NCI-H2196 treated with DMSO at 0.1 percent for 48 hours (cell line): ENCODE measurements around the gene ZFC3H1.

Experiments used
- DNase-seq: peaks from one replicate; lab custom pipeline; 2025; ENCODE audit not compliant: unreplicated experiment; lab: John Stamatoyannopoulos, UW

Gene ZFC3H1

DNA sequence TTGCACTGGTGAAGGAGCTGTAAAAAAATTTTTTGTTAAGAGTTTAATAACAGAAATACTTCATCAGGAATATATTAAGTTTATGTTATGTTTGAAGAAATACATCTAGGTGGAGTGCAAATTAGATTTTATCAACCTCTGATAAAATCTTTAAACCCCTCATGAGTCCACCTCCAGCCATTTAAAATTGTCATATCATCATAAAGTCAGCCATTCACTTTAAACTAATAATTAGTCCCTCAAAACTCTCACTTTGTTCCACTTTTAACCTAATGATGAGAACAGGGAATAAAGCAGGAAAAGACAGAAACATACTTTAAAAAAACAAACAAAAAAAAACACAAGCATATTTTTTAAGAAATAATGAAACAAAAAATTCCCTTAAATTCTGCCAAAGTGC is 25.1 kb downstream of the ZFC3H1 start:
- no peak for DNase-seq

DNA sequence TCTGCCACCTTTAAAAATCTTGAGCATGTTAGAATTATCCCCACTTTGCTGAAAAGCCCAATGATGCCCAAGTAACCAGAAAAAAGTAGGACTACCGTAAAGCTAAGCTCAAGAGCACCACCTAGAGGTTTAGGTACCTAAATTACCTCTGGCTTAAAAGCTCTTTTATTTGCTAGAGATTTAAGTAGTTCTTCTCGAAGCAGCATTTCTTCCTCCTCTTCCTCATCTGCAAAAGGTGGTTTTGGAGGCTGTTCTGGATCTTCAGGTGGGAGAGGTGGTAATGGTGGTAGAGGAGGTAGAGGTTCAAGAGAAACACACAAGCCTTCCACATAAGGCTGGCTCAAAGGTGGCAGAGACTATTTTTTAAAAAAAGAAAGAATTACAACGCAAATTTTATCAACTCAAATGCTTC is 26.9 kb downstream of the ZFC3H1 start:
- DNase-seq = peak; percentile 47

DNA sequence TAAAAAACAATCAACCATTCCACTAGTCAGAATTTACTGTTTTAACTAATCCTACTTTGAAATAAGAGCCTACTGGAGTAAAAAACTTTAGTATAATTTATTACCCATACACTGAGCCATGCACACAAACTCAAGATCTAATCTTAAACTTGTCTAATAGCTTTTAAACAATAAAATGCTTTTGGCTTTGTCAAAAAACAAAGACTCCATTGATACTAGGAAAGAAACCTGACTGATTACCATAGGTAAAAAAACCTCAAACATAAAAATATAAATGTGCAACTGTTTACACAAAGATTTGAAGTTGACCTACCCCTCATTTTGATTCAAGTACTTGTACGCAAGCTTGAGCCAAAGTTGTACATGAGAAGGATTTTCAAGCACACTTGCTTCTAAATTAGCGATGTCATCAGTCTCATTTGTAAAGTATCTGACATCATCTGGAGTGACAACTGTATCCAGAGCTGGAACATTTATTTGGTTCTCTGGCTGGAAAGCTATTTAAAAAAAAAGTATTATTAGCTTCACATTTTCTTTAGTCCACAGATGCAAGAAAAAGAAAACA is 36.1 kb downstream of the ZFC3H1 start:
- no peak for DNase-seq

DNA sequence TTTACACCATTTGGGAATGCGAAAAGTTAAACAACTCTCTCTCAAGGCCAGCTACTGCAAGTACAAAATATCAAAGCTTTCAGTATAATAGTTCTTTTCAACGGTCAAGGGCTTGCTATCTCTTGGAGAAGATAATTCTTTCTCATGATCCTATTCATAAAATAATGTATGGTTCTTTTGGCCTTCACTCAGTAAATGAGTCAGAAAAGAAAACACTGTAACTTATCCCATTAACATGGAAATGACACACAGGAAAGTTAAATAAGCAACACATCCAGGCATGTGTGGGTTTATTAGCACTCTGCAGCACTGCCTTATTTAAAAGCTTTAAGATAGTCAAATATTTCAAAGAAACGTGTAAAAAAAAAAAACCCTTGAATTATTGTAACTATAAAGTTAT is 36.9 kb downstream of the ZFC3H1 start:
- no peak for DNase-seq

DNA sequence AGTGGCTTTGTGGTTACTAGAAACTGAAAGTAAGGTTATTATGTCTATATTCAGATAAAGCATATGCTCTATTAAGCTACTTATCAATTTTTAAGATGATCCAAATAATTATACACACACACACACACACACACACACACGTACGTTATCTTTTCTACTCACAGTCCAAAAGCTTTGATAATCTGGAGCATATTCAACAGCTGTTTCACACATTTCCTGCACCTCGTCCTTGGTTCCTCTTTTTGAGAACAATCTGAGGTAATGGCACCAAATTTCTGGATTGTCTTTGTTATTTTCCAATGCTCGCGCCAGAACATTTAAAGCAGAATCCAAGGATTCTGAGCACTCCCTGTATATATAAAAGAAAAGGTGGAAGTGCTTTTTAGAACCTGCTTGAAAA is 37.5 kb downstream of the ZFC3H1 start:
- DNase-seq = no peak

DNA sequence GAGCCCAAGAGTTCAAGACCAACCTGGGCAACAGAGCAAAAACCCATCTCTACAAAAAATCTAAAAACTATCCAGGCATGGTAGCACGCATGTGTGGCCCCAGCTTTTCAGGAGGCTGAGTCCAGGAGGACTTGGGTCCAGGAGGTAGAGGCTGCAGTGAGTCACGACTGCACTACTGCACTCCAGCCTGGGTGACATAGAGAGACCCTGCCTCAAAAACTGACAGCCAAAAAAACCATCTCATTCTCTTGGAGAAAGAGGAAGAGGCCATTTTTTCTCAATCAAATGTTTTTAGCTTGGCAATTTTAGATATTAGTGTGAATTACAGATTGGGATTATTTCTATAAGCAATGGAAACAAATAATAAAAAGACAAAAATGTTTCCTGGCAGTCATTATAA is 38.2 kb downstream of the ZFC3H1 start:
- no peak for DNase-seq

DNA sequence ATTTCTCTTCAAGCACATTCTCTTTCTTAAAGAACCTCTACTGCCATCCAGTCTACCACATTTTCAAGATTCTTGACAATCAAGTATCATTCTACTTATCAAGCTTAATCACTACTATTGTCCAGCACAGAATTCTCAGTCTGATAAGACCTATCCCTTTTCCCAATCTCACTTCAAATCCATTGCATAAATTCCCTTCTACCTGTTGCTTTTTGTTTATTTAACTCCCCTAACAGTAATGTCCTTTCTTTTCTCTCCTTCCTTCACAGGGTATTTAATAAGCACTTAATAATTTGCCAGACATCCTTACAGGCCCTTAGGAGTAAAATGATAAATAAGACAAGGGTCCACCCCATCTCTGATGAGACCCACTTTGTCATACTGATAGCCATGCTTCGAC is 41.7 kb downstream of the ZFC3H1 start:
- DNase-seq = no peak

DNA sequence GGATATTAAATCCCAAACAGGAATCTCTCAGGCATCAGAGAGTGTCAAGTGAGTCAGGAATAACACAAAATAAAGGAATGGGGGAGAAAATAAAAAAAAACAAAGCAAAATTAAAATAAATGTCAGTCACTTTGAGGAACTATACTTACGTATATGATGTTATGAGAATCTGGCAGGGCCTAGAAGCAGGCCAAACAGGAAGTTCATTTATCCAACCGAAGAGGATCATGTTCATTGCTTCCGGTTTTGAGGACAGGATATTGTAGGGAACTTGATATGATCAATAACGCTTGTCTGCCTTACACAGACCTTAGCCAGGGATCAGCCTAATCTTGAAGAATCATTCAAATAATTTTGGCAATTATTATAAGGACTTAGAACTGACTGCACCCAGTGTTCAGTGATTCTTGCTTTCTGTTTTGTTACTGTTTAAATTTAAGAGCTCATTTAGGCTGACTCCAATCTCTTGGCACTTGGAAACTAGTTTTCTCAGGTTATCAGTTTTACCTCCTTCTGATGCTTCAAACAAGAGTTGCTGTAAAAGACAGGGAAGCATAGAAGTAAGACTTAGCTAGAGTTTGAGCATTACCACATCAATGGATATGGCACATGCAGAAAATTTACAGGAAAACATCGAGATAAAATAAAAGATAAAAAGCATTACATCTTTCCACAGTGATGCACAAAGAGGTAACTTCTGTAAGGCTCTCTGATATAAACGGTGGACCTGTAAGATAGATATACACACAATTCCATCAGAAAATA is 53.4 kb downstream of the ZFC3H1 start:
- no peak for DNase-seq

DNA sequence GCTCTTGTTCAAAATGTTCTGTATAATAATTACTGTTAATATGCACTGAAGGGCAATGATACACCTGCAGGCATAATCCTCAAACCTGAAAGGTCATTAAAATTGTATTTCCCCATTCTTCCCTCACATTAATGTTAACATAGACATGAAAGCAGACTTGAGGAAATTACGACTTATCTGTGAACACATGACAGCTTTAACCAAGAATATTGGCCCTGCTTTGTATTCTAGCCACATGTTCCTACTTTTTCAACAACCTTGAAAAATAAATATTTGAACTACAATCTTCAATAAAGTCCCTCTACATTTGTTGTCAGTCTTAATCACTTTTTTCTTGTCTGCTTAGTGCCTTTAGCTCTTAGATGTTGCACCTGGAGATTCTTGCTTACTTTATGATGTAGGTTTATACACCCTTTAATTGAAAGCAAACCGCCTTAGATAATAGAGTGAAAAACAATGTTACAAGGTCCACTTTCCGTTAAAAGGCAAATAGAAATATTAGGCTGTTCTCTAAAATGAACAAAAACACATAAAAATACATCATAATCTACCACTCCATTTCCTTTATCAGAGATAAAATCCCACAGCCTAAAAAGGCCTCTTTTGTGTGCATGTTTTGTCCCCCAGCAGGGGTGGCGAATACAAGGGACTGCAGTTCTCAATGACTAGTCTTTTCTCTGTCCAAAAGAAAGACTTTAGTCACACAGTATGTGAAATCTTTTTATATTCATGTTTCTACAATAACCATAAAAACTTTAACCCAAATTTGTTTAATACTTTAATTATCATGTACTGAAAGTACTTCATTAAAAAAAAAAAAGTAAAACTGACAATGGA is 55.9 kb downstream of the ZFC3H1 start:
- DNase-seq = no peak

DNA sequence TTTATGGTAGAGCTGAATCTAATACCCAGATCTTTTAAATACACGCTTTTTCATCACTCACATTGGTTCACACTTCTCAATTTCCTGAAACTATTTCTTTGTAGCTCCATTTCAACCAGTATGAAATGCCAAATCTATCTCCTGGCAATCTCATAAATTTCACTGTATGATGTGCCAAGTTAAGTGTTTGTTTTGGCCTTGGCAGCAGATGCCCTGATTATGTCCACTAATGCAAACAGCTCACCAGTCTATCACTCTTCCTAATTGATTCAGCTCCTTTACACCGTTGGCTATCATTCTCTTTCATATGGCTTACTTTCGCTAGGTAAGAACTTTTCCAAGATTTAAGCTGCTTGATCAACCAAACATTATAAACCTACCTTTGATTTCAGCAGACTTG is 58.6 kb downstream of the ZFC3H1 start:
- DNase-seq = peak; percentile 24

DNA sequence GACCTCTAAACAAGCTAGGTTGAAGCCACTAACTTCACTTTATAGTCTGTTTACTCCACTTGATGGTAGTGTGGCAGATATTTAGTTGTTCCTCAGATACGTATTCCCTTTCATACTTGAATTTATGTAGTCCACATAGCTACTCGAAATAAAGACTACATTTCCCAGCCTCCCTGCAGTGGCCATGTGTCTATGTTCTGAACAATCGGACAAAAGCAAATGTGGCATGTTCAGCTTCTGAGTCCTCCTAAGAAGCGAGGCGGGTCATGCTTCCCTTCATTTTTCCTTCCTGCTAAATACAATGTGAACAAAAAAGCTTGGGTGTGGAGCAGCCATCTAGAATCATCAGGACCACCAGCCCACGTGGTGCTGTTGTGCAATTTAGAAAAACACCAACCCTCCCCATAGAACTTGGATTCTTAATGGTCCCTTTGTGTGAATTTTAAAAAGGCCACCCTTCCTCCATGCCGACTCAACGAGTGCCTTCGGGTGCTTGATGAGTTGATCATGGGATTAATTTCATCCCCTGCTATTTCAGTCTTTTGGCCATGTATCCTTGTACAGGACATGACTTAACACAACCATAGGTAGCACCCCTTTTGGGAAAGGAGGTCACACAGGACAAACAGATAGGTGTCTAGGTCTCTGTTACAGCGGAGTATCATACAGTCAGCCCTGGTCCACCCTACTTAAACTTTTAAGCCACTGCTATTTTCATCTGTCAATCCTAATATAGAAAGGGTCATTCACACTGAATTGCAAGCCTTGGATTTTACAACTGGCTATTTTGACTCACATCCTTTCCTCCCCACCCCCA is 60.7 kb downstream of the ZFC3H1 start:
- no peak for DNase-seq

DNA sequence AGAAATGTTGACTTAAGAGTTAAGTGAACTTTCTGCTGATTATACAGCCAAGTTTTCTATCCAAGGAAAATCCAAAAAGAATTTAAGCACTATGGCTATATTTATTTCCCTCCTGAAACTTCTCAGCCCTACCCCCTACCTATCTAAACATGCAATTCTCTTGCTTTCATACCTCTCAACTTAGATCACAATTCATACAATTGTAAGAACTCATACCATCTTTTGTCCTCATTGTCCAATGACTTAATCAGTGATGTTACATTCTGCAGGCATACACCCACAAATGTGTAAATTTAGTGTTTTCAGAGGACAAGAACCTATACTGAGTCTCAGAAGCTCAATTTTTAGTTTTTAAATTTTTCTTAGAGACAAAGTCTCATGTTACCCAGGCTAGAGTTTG is 62.1 kb downstream of the ZFC3H1 start:
- DNase-seq = no peak

DNA sequence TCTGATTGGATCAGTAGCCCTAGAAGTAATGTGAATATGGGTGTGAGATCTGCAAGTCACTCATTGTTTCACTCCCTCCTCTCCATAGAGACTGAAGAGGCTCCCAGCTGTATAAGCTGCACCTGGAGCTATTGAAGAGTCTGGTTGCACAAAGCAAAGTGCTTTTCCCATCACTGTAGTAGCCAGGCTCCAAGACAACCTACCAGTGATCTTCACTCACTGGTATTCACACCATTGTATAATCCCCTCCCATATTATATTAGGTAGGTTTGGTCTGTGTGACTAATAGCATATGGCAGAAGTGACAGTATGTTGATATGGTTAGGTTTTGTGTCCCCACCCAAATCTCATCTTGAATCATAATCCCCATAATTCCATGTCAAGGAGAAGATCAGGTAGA is 64.4 kb downstream of the ZFC3H1 start:
- no peak for DNase-seq

DNA sequence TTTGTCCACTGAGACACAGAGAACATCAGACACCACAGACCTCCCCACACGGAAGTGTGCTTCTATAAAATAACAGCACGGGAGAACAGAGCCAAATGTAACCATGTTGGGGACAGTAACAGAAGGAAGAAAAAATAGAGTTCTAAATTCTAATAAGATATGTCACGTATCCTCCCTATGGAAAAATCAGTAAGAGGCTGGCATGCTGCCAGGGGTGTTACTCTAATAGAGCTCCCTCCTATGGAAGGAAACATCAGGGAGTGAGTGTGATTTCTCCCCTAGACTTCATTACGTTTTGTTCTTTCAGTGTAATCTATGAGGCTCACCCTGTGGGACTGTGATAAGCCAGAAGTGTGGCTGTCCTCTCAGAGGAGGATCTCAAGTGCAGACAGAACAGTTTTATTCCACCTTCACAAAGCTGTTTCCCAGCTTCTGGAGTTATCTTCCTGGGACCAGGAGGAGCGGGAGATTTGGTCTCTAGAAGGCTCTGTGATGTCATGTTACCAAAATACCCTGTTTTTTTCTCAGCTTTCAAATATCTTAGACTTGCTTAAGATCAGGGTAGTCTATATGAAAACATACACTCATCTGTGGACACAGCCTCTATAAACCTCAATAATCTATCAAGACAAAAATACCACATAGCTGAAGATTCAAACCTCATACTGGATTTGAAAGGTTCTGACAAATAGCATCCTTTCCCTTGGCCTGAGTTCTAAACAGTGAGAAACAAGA is 69.3 kb downstream of the ZFC3H1 start:
- DNase-seq = no peak

DNA sequence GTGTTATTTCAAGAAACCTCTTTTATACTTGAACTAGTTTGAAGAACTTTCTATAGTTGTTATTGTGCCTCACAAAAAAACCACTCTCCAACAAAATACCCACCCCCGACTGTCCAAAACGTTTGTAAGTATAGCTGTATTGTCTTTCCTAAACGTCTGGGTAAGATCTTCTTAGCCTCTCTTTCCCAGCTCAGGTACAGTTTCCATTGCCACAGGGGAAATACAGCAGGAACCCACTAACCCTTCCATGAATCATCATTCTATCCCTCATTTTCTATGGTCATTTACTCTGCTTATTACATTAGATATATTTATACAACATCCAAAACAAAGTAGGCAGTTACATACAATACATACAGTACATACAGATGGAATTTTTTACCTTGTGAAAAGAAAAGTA is 70.8 kb downstream of the ZFC3H1 start:
- no peak for DNase-seq

DNA sequence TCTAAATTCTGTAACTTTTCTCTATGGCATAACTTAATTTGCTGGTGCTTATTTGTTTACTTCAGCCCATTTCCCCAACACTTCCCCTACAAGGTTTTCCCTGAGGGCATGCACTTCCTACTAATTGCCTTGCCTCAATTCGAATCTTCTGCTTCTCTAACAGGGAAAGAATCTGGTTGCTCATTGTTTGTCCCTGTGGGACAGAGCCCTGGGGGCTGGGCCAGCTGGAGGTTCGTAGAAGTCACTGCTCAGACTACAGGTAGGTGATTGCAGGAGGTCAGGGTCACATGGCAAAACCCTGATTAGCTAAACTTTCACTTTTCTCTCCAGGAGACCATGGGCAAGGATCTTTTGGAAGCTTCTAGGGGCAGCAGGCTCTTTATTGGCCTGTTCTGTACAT is 72.0 kb downstream of the ZFC3H1 start:
- DNase-seq = no peak

DNA sequence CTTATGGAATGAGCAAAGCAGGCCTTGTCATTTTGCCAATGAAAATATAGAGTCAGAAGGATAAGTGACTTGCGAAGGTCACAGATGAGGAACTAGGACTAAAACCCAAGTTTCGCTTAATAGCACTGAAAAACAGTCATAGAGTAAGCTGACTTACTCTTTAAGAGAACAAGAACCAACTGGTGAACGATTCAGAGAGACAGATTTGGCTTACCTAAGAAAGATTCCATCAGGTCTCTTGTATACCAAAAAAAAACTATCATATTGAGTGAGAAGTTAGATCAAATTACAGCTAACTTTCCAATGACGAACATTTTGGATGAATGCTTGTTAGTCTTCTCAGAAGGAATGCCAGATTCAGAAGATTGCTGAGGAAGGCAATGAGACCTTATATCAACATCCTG is 74.2 kb downstream of the ZFC3H1 start:
- no peak for DNase-seq

DNA sequence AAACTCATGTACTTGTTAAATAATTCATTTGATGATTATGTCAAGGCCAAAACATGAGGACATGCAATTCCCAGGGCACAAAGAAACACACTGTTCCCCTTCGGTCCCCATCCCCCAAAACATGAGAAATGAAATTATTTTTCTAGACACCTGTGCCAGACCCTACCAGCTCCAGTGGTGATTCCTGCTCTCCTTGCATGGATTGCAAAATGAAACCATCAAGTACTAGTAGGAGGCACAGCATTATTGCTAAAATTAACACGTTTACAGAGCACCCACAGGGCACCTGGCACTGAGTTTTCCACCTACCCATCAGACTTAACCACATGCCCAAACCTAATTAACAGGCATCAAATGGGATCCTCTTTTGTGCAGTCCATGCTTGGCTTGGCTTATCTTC is 76.6 kb downstream of the ZFC3H1 start:
- DNase-seq = no peak

DNA sequence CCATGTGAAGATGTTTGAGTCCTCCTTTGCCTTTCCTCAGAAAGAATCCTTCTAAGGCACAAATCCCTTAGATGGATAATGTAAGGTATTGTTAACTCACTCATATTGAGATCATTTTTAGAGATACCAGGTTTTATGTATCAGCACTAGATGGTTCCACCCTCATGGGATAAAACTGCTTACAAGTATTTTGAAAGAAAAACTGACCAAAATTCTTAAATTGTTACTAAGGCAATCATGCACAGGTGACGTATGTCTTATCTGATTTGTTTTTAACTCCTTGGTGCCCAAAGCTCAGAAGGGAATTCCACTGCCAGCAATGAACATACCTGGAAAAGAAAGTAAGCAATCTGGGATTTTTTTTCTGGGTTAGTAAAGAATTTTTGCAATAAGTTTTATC is 78.4 kb downstream of the ZFC3H1 start:
- no peak for DNase-seq

DNA sequence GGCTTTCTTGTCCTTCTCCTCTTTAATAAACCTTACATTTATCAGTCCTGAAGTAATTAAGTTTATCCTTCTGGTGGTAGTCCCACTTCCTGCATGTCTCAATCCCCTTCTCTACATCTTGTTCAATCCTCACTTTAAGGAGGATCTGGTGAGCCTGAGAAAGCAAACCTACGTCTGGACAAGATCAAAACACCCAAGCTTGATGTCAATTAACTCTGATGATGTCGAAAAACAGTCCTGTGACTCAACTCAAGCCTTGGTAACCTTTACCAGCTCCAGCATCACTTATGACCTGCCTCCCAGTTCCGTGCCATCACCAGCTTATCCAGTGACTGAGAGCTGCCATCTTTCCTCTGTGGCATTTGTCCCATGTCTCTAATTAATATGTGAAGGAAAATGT is 79.3 kb downstream of the ZFC3H1 start:
- no peak for DNase-seq

DNA sequence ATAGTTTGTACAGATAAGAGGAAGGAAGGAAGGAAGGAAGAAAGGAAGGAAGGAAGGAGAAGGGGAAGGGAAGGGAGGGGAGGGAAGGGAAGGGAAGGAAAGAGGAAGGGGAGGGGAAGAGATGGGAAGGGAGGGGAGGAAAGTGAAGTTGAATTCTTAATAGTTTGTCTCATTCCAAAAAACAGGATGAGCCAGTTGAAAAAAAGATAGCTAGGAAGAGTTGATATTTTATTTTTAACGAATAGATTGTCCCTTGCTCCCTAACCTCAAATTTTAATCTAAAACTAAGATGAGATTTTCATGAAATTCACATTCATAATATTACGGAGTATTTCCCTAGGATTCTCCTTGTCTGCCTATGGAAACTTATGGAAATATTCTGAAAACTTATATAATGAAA is 80.7 kb downstream of the ZFC3H1 start:
- DNase-seq = no peak
